H1 (cell line): ENCODE data around the gene IQSEC3. TPM values are rescaled to one million over a fixed set of nuclear protein-coding genes. Genes with fewer than 3 reads are reported as not detected.

Experiments
- BACH1 ChIP-seq: IDR thresholded peaks from 2 replicates; pipeline ENCODE4 v1.6.1; 2012; ENCODE audit warnings: low read length, improper control_type of control experiment
- GABPA ChIP-seq: IDR thresholded peaks from 2 replicates; pipeline ENCODE4 v1.6.1; 2011; ENCODE audit warnings: mild to moderate bottlenecking, low read length, moderate library complexity, borderline replicate concordance; ENCODE audit not compliant: insufficient read depth
- JUND ChIP-seq: IDR thresholded peaks from 2 replicates; pipeline ENCODE4 v1.6.1; 2011; ENCODE audit warnings: mild to moderate bottlenecking, improper control_type of control experiment, low read length
- RFX5 ChIP-seq: IDR thresholded peaks from 2 replicates; pipeline ENCODE4 v1.6.1; 2011; ENCODE audit warnings: low read depth, low read length, improper control_type of control experiment, borderline replicate concordance
- SIN3A ChIP-seq, 2 experiments: IDR thresholded peaks in 1 of 2; conservative IDR thresholded peaks in 1 of 2; 2 replicates each; pipeline ENCODE4 v1.6.1; 2011 to 2012; ENCODE audit warnings: low read length in 2 of 2, improper control_type of control experiment in 1 of 2, low read depth in 1 of 2, mild to moderate bottlenecking in 1 of 2
- polyA plus RNA-seq, 7 experiments: library from polyadenylated mRNA; depleted of rRNA in 3 of 7; stranded (reverse) in 5 of 7; unstranded in 2 of 7; fragments of >200 nt in 5 of 7; fragments of 200-250 nt in 2 of 7; gene quantifications; 1 replicate in 5 of 7; 2 replicates in 1 of 7; 4 replicates in 1 of 7; pipeline versions ENCODE4 v1.2.1 to v1.2.3, GENCODE V29; 2011 to 2013; ENCODE audit warnings: missing spikeins in 2 of 7, mixed read lengths in 2 of 7
- total RNA-seq: library from RNA; stranded (reverse); fragmentation: NEBNext Ultra II Directional; extraction: Animal tissue kit (Norgen Biotek cat#: 25700); gene quantifications from 2 replicates; pipeline ENCODE4 v1.2.1, GENCODE V29; 2021
- TF ChIP-seq, protein P1 (sequence below): IDR thresholded peaks from 2 replicates; pipeline ENCODE4 v1.6.1; 2012; ENCODE audit warnings: inconsistent platforms
- TF ChIP-seq, protein P2 (sequence below): IDR thresholded peaks from 2 replicates; pipeline ENCODE4 v1.6.1; 2012; ENCODE audit warnings: inconsistent platforms

The IQSEC3 gene
- total and polyA plus RNA-seq, 2 of the 8 experiments (the other 6 are each of a cell fraction or from before 2014, with no cell fraction given), result 1.2 to 3.1 TPM

DNA sequence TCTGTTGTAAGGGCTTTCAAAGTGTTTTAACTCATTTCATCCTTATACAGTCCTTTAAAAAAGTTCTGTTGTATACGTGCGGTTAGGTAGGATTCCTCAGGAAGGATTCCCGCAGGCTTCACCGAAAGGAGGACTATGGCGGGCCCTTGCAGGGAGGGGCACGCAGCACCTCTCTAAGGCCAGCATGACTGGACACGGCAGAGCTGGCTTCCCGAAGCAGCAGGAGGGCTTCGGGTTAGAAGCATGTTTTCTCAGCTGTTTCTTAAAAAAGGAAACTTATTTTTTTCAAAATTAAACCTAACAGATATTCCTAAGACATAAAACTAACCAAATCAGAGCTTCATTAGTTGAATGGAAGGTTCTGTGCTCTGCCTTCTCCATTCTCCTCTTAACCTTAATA is 21.3 kb downstream of the IQSEC3 start (continued):
- TF ChIP-seq SIN3A (conservative IDR thresholded peaks at IDR 0.05 in 1 of 2, IDR thresholded peaks at IDR 0.05 in 1 of 2; ENCODE audit: low read depth in 1 of 2, low read length in 2 of 2), result no peak
- TF ChIP-seq BACH1, result no peak
- TF ChIP-seq, protein P1, sequence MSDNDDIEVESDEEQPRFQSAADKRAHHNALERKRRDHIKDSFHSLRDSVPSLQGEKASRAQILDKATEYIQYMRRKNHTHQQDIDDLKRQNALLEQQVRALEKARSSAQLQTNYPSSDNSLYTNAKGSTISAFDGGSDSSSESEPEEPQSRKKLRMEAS, result no peak
- TF ChIP-seq GABPA, result no peak
- no peak for TF ChIP-seq JUND
- TF ChIP-seq, protein P2, sequence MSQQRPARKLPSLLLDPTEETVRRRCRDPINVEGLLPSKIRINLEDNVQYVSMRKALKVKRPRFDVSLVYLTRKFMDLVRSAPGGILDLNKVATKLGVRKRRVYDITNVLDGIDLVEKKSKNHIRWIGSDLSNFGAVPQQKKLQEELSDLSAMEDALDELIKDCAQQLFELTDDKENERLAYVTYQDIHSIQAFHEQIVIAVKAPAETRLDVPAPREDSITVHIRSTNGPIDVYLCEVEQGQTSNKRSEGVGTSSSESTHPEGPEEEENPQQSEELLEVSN, result no peak
- TF ChIP-seq RFX5, result no peak
